SK-N-MC (cell line): ENCODE measurements around the gene MAP3K7CL.

Experiments used
- EZH2 ChIP-seq: fragments of 200-600 bp; sonication (generic); IDR thresholded peaks from one replicate; pipeline ENCODE4 v1.6.1; 2017; ENCODE audit warnings: antibody characterized with exemption
- FOXP2 ChIP-seq: optimal IDR thresholded peaks from 2 replicates; pipeline ENCODE3; 2011; ENCODE audit warnings: mild to moderate bottlenecking, moderate library complexity; ENCODE audit not compliant: insufficient read depth; ENCODE audit errors: extremely low read length, control extremely low read depth
- POLR2AphosphoS5 ChIP-seq: IDR thresholded peaks from 2 replicates; pipeline ENCODE4 v1.6.1; 2012; ENCODE audit warnings: mild to moderate bottlenecking, low read depth, low read length, borderline replicate concordance

- TF ChIP-seq POLR2AphosphoS5 = no peak
- TF ChIP-seq EZH2 = no peak
- TF ChIP-seq FOXP2 = no peak
Observed at GRCh38 chr21:29133796-29134195, 3.4 kb downstream of the MAP3K7CL start.
